HEK293 (cell line): Measurements from ENCODE around the gene SOHLH2.

ENCODE experiments used
- CTCF ChIA-PET: fragments of 350-600 bp; formaldehyde crosslinking; extraction: SDS; loops from one replicate; lab custom pipeline; 2021; ENCODE audit warnings: antibody characterized with exemption; lab: Yijun Ruan, JAX
- POLR2A ChIA-PET: fragments of 300-600 bp; formaldehyde crosslinking; extraction: SDS; loops from one replicate; lab custom pipeline; 2020; ENCODE audit warnings: antibody characterized with exemption, inconsistent platforms; lab: Yijun Ruan, JAX
- H3K27ac ChIP-seq: fragments of 200-500 bp; sonication (Bioruptor generic); 2 replicates; pipeline ENCODE4 v1.5.1; 2014; ENCODE audit warnings: low read depth, low read length, control low read depth, inconsistent platforms; ENCODE audit errors: extremely low read depth
- H3K36me3 ChIP-seq, 2 experiments: fragments of 200-500 bp in 1 of 2; sonication (Bioruptor generic) in 1 of 2; 1 replicate in 1 of 2; 2 replicates in 1 of 2; pipeline ENCODE4 v1.5.1; 2014 to 2017; ENCODE audit warnings: inconsistent platforms in 2 of 2, low read length in 2 of 2; ENCODE audit not compliant: control insufficient read depth in 2 of 2, insufficient read depth in 1 of 2
- H3K4me1 ChIP-seq: fragments of 200-500 bp; sonication (Bioruptor generic); 2 replicates; pipeline ENCODE4 v1.5.1; 2014; ENCODE audit warnings: mild to moderate bottlenecking, low read length, inconsistent platforms; ENCODE audit not compliant: control insufficient read depth, insufficient read depth
- H3K4me3 ChIP-seq: 2 replicates; pipeline ENCODE4 v1.5.1; 2011; ENCODE audit warnings: low read depth, mild to moderate bottlenecking, control low read depth, low read length, moderate library complexity
- H3K9me3 ChIP-seq: fragments of 200-500 bp; sonication (Bioruptor generic); 2 replicates; pipeline ENCODE4 v1.5.1; 2014; ENCODE audit warnings: low read depth, low read length, inconsistent platforms; ENCODE audit not compliant: control insufficient read depth, insufficient read depth
- KLF10 ChIP-seq: fragments of 450-650 bp; IDR thresholded peaks from 2 replicates; pipeline ENCODE4 v1.5.1; 2018; ENCODE audit warnings: missing biosample characterization, mild to moderate bottlenecking, missing genetic modification characterization
- OSR2 ChIP-seq: fragments of 450-650 bp; formaldehyde crosslinking; IDR thresholded peaks from 2 replicates; pipeline ENCODE4 v1.5.1; 2016; ENCODE audit warnings: missing biosample characterization, missing genetic modification characterization
- PATZ1 ChIP-seq: fragments of 450-650 bp; formaldehyde crosslinking; IDR thresholded peaks from 2 replicates; pipeline ENCODE4 v1.5.1; 2016; ENCODE audit warnings: missing biosample characterization, missing genetic modification characterization
- PRDM4 ChIP-seq: fragments of 450-650 bp; formaldehyde crosslinking; IDR thresholded peaks from 2 replicates; pipeline ENCODE4 v1.5.1; 2017; ENCODE audit warnings: missing biosample characterization, missing genetic modification characterization
- REPIN1 ChIP-seq: fragments of 450-650 bp; formaldehyde crosslinking; IDR thresholded peaks from 2 replicates; pipeline ENCODE4 v1.5.1; 2017; ENCODE audit warnings: missing biosample characterization, missing genetic modification characterization, low read depth
- ZFP41 ChIP-seq: fragments of 450-650 bp; formaldehyde crosslinking; IDR thresholded peaks from 2 replicates; pipeline ENCODE4 v1.5.1; 2016; ENCODE audit warnings: missing biosample characterization, missing genetic modification characterization, borderline replicate concordance
- ZNF112 ChIP-seq: fragments of 450-650 bp; formaldehyde crosslinking; IDR thresholded peaks from 2 replicates; pipeline ENCODE4 v1.5.0; 2017; ENCODE audit warnings: missing biosample characterization, missing genetic modification characterization
- ZNF148 ChIP-seq: fragments of 450-650 bp; formaldehyde crosslinking; IDR thresholded peaks from 2 replicates; pipeline ENCODE4 v1.5.0; 2017; ENCODE audit warnings: missing biosample characterization, missing genetic modification characterization, borderline replicate concordance
- ZNF354C ChIP-seq: fragments of 450-650 bp; formaldehyde crosslinking; IDR thresholded peaks from 2 replicates; pipeline ENCODE4 v1.5.1; 2016; ENCODE audit warnings: missing biosample characterization, missing genetic modification characterization, low read depth, borderline replicate concordance
- ZNF391 ChIP-seq: fragments of 450-650 bp; formaldehyde crosslinking; IDR thresholded peaks from 2 replicates; pipeline ENCODE4 v1.5.1; 2016; ENCODE audit warnings: low read depth, missing biosample characterization, missing genetic modification characterization, borderline replicate concordance
- ZNF404 ChIP-seq: fragments of 450-650 bp; formaldehyde crosslinking; IDR thresholded peaks from 2 replicates; pipeline ENCODE4 v1.5.1; 2017; ENCODE audit warnings: missing biosample characterization, missing genetic modification characterization
- ZNF544 ChIP-seq: fragments of 450-650 bp; formaldehyde crosslinking; IDR thresholded peaks from 2 replicates; pipeline ENCODE4 v1.5.0; 2017; ENCODE audit warnings: missing biosample characterization, missing genetic modification characterization
- ZNF558 ChIP-seq: fragments of 450-650 bp; formaldehyde crosslinking; IDR thresholded peaks from 2 replicates; pipeline ENCODE4 v1.5.1; 2016; ENCODE audit warnings: missing biosample characterization, missing genetic modification characterization
- ZNF585B ChIP-seq: fragments of 450-650 bp; formaldehyde crosslinking; IDR thresholded peaks from 2 replicates; pipeline ENCODE4 v1.5.1; 2016; ENCODE audit warnings: missing biosample characterization, missing genetic modification characterization
- ZNF658 ChIP-seq: fragments of 450-650 bp; formaldehyde crosslinking; IDR thresholded peaks from 2 replicates; pipeline ENCODE4; 2016; ENCODE audit warnings: missing biosample characterization, missing genetic modification characterization
- ZNF660 ChIP-seq: fragments of 450-650 bp; IDR thresholded peaks from 2 replicates; pipeline ENCODE4 v1.5.1; 2018; ENCODE audit warnings: missing biosample characterization, mild to moderate bottlenecking, missing genetic modification characterization
- ZNF664 ChIP-seq: fragments of 450-650 bp; formaldehyde crosslinking; IDR thresholded peaks from 2 replicates; pipeline ENCODE4 v1.5.1; 2016; ENCODE audit warnings: missing biosample characterization, missing genetic modification characterization
- ZNF670 ChIP-seq: fragments of 450-650 bp; formaldehyde crosslinking; IDR thresholded peaks from 2 replicates; pipeline ENCODE4 v1.5.1; 2016; ENCODE audit warnings: missing biosample characterization, missing genetic modification characterization, low read depth
- ZNF701 ChIP-seq: fragments of 450-650 bp; formaldehyde crosslinking; IDR thresholded peaks from 2 replicates; pipeline ENCODE4 v1.5.1; 2016; ENCODE audit warnings: missing biosample characterization, missing genetic modification characterization
- ZNF768 ChIP-seq: fragments of 450-650 bp; formaldehyde crosslinking; IDR thresholded peaks from 2 replicates; pipeline ENCODE4 v1.5.1; 2018; ENCODE audit warnings: missing biosample characterization, mild to moderate bottlenecking, missing genetic modification characterization
- ZSCAN5A ChIP-seq: fragments of 450-650 bp; formaldehyde crosslinking; IDR thresholded peaks from 2 replicates; pipeline ENCODE4 v1.5.1; 2016; ENCODE audit warnings: missing biosample characterization, missing genetic modification characterization

The SOHLH2 gene

GRCh38 chr13:36244990-36245389 is 30.6 kb upstream of the SOHLH2 start:
- H3K27ac ChIP-seq: no peak overlapping the region
- TF ChIP-seq OSR2 (tag by site-specific recombination) (no peak), PATZ1 (tag by site-specific recombination) (no peak), ZNF701 (no peak), ZNF664 (tag by site-specific recombination) (no peak), ZNF768 (tag by site-specific recombination) (no peak), ZNF585B (tag by site-specific recombination) (no peak), ZNF658 (tag by site-specific recombination) (no peak), ZNF354C (tag by site-specific recombination) (no peak), ZNF558 (no peak)

GRCh38 chr13:36244073-36244472 is 29.7 kb upstream of the SOHLH2 start:
- CTCF ChIA-PET: no interaction called here
- no peaks in the 10 kb centered on the region for H3K9me3 ChIP-seq
- no peak overlapping the region for H3K4me3 ChIP-seq
- no peaks in the 10 kb centered on the region for H3K4me1 ChIP-seq
- no peak overlapping the region for H3K27ac ChIP-seq
- TF ChIP-seq REPIN1 (tag by site-specific recombination): no peak
- TF ChIP-seq ZSCAN5A (tag by site-specific recombination): no peak
- TF ChIP-seq ZNF404 (tag by site-specific recombination): no peak
- no peak for TF ChIP-seq ZNF660 (tag by site-specific recombination)
- no peak for TF ChIP-seq ZNF670 (tag by site-specific recombination)
- no peak for TF ChIP-seq KLF10
- TF ChIP-seq, all 188 proteins: peak for 0
- POLR2A ChIA-PET: no interaction called here
- no peaks in the 10 kb centered on the region for H3K36me3 ChIP-seq

More at GRCh38 chr13:36244990-36245389, 30.6 kb upstream of the SOHLH2 start:
- H3K36me3 ChIP-seq: no peaks in the 10 kb centered on the region
- no peaks in the 10 kb centered on the region for H3K9me3 ChIP-seq
- no peak overlapping the region for H3K4me3 ChIP-seq
- no peaks in the 10 kb centered on the region for H3K4me1 ChIP-seq
- POLR2A ChIA-PET: no interaction called here
- CTCF ChIA-PET: interaction anchor here (0.6 kb wide), 1 partner anchor 39 kb away, joined by 4 read pairs; no protein-coding TSS in a partner anchor

GRCh38 chr13:36242761-36243160 is 28.4 kb upstream of the SOHLH2 start:
- Histone ChIP-seq H3K4me1 (no peaks in the 10 kb centered on the region), H3K27ac (no peak overlapping the region), H3K4me3 (no peak overlapping the region), H3K36me3 (no peaks in the 10 kb centered on the region), H3K9me3 (no peaks in the 10 kb centered on the region)
- POLR2A ChIA-PET: no interaction called here
- CTCF ChIA-PET: no interaction called here
- no peak for TF ChIP-seq ZNF391 (tag by site-specific recombination)
- TF ChIP-seq ZNF544 (tag by site-specific recombination): no peak
- TF ChIP-seq ZNF112 (tag by site-specific recombination): no peak
- no peak for TF ChIP-seq ZNF148 (tag by site-specific recombination)
- TF ChIP-seq PRDM4 (tag by site-specific recombination): no peak
- no peak for TF ChIP-seq ZFP41
